ENCODE measurements around the gene CAPN7.

DNA sequence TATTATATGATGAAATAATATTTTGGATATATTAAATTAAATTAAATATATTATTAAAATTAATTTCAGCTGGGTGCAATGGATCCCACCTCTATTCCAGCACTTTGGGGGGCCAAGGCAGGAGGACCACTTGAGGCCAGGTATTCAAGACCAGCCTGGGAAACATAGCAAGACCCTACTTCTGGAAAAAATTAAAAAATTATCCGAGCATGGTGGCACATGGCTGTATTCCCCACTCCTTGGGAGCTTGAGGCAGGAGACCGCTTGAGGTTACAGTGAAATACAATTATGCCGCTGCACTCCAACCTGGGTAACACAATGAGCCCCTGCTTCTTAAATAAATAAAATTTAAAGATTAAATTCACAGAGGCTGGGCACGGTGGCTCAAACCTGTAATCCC lies 65.0 kb downstream of the CAPN7 start:
- no peak for TF ChIP-seq POLR2AphosphoS5 (IDR thresholded peaks at IDR 0.05)
- TF ChIP-seq, protein P1, sequence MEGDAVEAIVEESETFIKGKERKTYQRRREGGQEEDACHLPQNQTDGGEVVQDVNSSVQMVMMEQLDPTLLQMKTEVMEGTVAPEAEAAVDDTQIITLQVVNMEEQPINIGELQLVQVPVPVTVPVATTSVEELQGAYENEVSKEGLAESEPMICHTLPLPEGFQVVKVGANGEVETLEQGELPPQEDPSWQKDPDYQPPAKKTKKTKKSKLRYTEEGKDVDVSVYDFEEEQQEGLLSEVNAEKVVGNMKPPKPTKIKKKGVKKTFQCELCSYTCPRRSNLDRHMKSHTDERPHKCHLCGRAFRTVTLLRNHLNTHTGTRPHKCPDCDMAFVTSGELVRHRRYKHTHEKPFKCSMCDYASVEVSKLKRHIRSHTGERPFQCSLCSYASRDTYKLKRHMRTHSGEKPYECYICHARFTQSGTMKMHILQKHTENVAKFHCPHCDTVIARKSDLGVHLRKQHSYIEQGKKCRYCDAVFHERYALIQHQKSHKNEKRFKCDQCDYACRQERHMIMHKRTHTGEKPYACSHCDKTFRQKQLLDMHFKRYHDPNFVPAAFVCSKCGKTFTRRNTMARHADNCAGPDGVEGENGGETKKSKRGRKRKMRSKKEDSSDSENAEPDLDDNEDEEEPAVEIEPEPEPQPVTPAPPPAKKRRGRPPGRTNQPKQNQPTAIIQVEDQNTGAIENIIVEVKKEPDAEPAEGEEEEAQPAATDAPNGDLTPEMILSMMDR (IDR thresholded peaks at IDR 0.05) = no peak

Data from sigmoid colon (tissue), 4 donors.